ENCODE data around the gene AGO3. TPM values are rescaled to one million over a fixed set of nuclear protein-coding genes. Genes with fewer than 3 reads are reported as not detected.

The AGO3 gene
- total RNA-seq, 1 experiment from 2014 or later: 23.0 TPM

DNA sequence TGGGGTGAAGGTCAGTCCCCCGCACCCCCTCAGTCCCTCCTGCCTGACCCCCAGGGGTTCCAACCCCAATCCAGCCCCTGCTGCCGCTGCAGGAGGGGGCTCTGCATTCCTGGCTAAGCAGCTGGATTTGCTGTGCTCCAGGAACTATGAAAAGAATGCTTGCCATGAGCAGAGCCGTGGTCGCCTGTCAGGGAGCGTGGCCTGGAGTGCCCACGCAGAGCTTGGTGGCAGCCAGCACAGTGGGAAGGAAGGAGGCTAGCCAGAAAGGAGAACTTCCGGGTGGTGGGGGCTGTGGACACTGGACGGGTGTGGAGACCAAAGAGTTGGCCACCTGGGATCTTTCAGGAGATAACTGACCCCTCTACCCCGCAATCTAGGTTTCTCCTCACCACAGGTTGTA lies 188.6 kb downstream of the AGO3 start:
- DNase-seq (ENCODE audit: low read depth): no peak

Other genes with a start within 250 kb of the AGO3 start
- gene C1orf216, start 212.2 kb upstream of the AGO3 start, total RNA-seq (2014; rRNA removed; shearing (Covaris generic)): 14.6 and 16.7 TPM in 2 replicates
- 36.2 and 43.3 TPM in 2 replicates for gene CLSPN, start 161.1 kb upstream of the AGO3 start, total RNA-seq (2014; rRNA removed; shearing (Covaris generic))
- 1.9 and 2.0 TPM in 2 replicates for gene AGO4, start 123.1 kb upstream of the AGO3 start, total RNA-seq (2014; rRNA removed; shearing (Covaris generic))
- gene AGO1, start 47.9 kb upstream of the AGO3 start, total RNA-seq (2014; rRNA removed; shearing (Covaris generic)): 22.6 and 23.0 TPM in 2 replicates
- gene TEKT2, start 153.0 kb downstream of the AGO3 start, total RNA-seq (2014; rRNA removed; shearing (Covaris generic)): not detected in 2 replicates
- 104 and 112 TPM in 2 replicates for gene ADPRS, start 157.8 kb downstream of the AGO3 start, total RNA-seq (2014; rRNA removed; shearing (Covaris generic))
- gene COL8A2, start 194.1 kb downstream of the AGO3 start, total RNA-seq (2014; rRNA removed; shearing (Covaris generic)): 1.2 and 1.5 TPM in 2 replicates
- gene TRAPPC3, start 218.4 kb downstream of the AGO3 start, total RNA-seq (2014; rRNA removed; shearing (Covaris generic)): 97.2 and 112 TPM in 2 replicates
- gene MAP7D1, start 225.1 kb downstream of the AGO3 start, total RNA-seq (2014; rRNA removed; shearing (Covaris generic)): 200 and 234 TPM in 2 replicates

Data from HT1080 (cell line).